T-helper 17 cell (primary cell): Measurements from ENCODE around the gene CCN5. TPM values are rescaled to one million over a fixed set of nuclear protein-coding genes. Genes with fewer than 3 reads are reported as not detected.
"Not testable (repeated sequence)": the region's sequence is repeated elsewhere in the genome, so short reads cannot be mapped to it uniquely, and the experiment has no call there.

Experiments
- ATAC-seq: fragments of 150-1000 bp; cut with Tn5 transposase; 2 replicates; pipeline ENCODE4 v1.10.0; 2021; ENCODE audit warnings: mild to moderate bottlenecking, moderate library complexity
- DNase-seq, 3 donors: peaks; one replicate each; pipeline versions ENCODE4 v3.0.0 to v3.0.0-alpha.2; 2020 to 2021
- H3K9me3 ChIP-seq: one replicate; pipeline ENCODE4 v1.7.0; 2013; ENCODE audit warnings: low read length, mild to moderate bottlenecking; ENCODE audit not compliant: control insufficient read depth, poor library complexity, severe bottlenecking
- H3K27ac Mint-ChIP-seq: one replicate; pipeline ENCODE4 v1.8.0; 2022; ENCODE audit warnings: mild to moderate bottlenecking, moderate library complexity, mixed read lengths
- H3K27me3 Mint-ChIP-seq: one replicate; pipeline ENCODE4 v1.8.0; 2022; ENCODE audit warnings: mixed read lengths
- H3K36me3 Mint-ChIP-seq: one replicate; pipeline ENCODE4 v1.8.0; 2022; ENCODE audit warnings: low read depth, mixed read lengths
- H3K4me1 Mint-ChIP-seq: one replicate; pipeline ENCODE4 v1.8.0; 2022; ENCODE audit warnings: mild to moderate bottlenecking, mixed read lengths
- H3K4me3 Mint-ChIP-seq: one replicate; pipeline ENCODE4 v1.8.0; 2022; ENCODE audit warnings: mild to moderate bottlenecking, moderate library complexity, mixed read lengths
- total RNA-seq, 4 donors: library from RNA in 2 of 4; stranded (reverse) in 2 of 4; gene quantifications; one replicate each; pipeline ENCODE4 v1.2.3 and lab custom pipeline; 2022 to 2026

CCN5 gene
- total RNA-seq, 2 donors from 2014 or later = not detected

DNA sequence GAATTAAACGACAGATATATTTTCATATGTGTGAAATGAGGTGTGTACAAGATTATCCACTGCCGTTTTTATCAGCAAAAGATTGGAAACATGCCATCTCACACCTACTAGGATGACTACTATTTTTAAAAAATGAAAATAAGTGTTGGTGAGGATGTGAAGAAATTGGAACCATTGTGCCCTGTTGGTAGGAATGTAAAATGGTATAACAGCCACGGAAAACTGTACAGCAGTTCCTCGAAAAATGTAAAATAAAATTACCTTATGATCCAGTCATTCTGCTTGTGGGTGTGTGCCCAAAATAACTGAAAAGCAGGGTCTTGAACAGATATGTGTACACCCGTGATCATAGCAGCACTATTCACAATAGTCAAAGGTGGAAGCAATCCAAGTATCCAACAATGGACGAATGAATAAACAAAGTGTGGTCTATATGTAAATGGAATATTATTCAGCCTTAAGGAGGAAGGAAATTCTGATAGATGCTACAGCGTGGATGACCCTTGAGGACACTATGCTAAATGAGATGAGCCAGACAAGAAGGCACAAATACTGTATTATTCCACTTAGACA, 27.0 kb upstream of the CCN5 start:
- H3K4me1 Mint-ChIP-seq = peaks cover 9% of the 10 kb centered on the region
- H3K27ac Mint-ChIP-seq = no peak overlapping the region
- ATAC-seq (no peak), DNase-seq (no peak)
- H3K27me3 Mint-ChIP-seq = peaks cover 11% of the 10 kb centered on the region
- no peak overlapping the region for H3K4me3 Mint-ChIP-seq
- H3K36me3 Mint-ChIP-seq = no peaks in the 10 kb centered on the region
- H3K9me3 ChIP-seq = no peaks in the 10 kb centered on the region

DNA sequence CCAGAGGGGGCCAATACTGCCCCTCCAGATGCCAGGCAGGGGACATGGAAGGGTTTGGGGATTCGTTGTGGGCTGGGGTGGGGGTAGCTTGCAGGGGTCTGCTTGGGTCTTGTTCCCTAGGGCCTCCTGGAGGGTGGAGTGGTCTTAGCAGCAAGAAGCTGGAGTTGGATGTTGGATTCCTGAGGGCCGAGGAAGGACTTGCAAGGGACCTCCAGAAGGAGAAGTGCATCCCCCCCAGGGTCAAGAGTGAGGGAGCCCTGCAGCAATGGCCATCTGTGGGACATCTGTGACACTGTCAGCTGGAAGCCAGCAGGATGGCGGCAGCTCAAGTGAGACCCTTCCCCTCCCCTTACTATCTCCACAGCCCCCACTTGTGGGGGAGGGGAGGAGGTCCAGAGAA, 25.4 kb upstream of the CCN5 start:
- Mint-ChIP-seq H3K36me3 (no peaks in the 10 kb centered on the region), H3K4me3 (no peak overlapping the region), H3K27me3 (peaks cover 11% of the 10 kb centered on the region), H3K4me1 (peaks cover 6% of the 10 kb centered on the region), H3K27ac (no peak overlapping the region)
- no peaks in the 10 kb centered on the region for H3K9me3 ChIP-seq
- ATAC-seq (no peak), DNase-seq (no peak)

DNA sequence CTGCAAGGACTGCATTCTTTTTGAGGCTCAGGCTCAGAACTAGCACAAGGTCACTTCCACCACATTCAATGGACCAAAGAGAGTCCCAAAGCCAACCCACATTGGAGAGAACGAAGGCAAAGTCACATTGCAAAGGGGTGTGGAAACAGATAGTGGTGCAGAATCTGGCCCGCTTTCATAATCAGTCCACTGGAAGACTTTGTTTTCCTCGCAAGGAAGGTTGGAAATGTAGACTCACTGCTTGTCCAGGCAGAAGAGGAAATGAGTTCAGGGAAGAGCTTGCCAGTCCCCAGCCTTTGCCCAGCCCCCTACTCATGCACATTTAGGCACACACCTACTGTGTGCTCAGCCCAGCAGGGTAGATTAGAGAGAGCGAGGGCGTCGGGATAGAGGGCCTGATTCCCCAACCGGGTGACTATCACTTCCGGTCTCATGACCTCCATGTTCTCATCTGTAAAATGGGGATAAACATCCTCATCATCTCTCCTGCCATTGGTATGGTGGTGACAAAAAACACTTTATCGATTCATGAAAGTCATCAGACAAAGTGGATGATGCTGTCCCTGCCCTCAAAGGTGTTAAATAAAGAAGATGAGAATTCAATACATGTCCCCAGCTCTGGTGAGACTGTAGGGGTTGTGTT, 24.3 kb upstream of the CCN5 start:
- Mint-ChIP-seq H3K4me3 (no peak overlapping the region), H3K36me3 (no peaks in the 10 kb centered on the region)

DNA sequence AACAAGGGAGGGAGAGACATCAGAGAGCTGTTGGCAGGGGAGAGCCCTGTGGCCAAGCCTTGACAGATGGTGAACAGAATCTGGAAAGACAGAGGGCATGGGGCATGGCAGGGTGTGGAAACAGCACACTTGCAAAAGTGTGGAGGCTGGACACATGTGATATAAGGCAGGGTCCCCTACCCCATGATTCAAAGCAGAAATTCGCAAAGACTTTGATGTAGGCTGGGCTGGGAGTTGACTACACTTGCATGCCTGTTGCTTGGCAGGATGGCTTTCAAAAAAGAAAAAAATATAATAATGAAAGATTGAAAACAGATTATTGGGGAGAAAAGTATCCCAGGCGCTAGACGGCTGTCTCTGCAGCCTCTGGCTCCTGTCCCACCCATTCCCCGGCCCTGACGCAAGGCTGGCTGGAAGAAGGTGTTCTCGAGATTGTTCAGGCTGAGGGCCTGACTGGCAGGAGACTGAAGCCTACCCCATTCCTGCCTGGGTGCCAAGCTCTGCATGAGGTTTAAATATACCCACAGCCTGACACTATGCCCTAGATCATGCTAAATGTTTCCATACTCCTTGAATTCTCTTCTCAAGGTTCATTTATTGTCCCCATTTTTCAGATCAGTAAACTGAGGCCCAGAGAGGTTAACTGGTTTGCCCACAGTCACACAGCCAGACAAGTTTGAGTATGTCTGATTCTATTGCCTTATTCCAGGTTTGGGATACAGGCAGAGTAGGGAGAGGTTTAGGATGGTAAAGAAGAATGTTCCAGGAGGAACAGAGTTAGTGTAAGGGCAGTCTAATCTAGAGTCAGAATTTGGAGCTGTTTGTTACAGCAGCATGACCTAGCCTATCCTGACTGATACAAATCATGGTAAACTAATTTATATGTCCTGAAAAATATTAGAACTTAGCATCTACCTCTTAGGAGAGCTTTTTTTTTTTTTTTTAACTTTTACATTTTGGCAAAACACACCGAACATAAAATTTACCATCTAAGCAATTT, 23.4 kb upstream of the CCN5 start:
- ATAC-seq = no peak
- DNase-seq = no peak
- no peaks in the 10 kb centered on the region for H3K9me3 ChIP-seq
- Mint-ChIP-seq H3K27me3 (peaks cover 11% of the 10 kb centered on the region), H3K4me1 (no peaks in the 10 kb centered on the region), H3K27ac (no peak overlapping the region), H3K4me3 (no peak overlapping the region), H3K36me3 (no peaks in the 10 kb centered on the region)

More for the DNA sequence above, 24.3 kb upstream of the CCN5 start:
- DNase-seq (no peak), ATAC-seq (no peak)
- Mint-ChIP-seq H3K27me3 (peaks cover 11% of the 10 kb centered on the region), H3K27ac (no peak overlapping the region), H3K4me1 (no peaks in the 10 kb centered on the region)
- no peaks in the 10 kb centered on the region for H3K9me3 ChIP-seq

DNA sequence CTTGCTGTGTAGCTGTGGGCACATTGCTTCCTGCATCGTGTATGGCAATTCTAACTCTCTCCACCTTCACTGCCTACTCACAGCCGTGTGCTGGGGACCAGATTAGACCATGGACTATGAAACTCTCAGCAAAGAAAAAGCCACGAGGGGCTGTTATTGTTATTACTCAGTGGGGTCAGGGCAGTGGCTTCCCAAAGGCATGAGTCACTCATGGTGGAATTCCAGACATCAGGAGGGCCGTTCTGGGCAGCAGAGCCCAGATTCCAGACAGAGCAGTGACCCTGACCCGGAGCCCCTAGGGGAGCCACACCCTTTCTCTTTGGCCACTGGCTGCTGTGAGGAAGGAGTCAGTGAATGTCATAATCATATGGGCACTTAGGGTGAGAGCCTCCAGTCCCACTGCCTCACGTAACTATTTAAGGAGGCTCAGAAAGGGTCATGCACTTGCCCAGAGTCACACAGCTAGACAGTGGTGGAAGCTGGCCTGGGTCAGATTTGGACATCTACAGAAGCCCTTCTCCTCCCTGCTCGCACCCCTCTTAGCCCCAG, 22.2 kb upstream of the CCN5 start:
- Mint-ChIP-seq H3K36me3 (no peaks in the 10 kb centered on the region), H3K4me1 (no peaks in the 10 kb centered on the region), H3K27ac (no peak overlapping the region), H3K4me3 (no peak overlapping the region), H3K27me3 (peaks cover 4% of the 10 kb centered on the region)
- DNase-seq = no peak
- no peak for ATAC-seq
- no peaks in the 10 kb centered on the region for H3K9me3 ChIP-seq

DNA sequence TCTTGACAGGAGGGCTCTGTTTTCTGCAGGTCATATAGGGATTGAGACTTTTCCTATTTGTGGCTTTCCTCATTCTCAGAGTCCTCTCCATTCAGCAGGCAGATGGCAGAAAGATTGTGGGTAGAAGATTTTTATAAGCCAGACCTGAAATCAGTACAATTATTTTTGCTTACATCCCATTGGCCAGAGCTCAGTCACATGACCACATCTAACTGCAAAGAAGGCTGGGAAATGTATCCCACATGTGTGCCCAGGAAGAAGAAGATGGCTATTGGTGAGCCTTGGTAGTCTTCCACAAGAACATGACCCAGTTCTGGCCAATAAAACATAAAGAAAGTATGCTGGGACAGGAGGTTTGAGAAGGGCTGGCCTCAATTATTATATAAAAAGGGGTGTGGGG, 21.5 kb upstream of the CCN5 start:
- DNase-seq (no peak), ATAC-seq (no peak)
- no peaks in the 10 kb centered on the region for H3K9me3 ChIP-seq
- no peaks in the 10 kb centered on the region for H3K36me3 Mint-ChIP-seq
- H3K27ac Mint-ChIP-seq = no peak overlapping the region
- peaks cover 4% of the 10 kb centered on the region for H3K27me3 Mint-ChIP-seq
- no peak overlapping the region for H3K4me3 Mint-ChIP-seq
- H3K4me1 Mint-ChIP-seq = no peaks in the 10 kb centered on the region

DNA sequence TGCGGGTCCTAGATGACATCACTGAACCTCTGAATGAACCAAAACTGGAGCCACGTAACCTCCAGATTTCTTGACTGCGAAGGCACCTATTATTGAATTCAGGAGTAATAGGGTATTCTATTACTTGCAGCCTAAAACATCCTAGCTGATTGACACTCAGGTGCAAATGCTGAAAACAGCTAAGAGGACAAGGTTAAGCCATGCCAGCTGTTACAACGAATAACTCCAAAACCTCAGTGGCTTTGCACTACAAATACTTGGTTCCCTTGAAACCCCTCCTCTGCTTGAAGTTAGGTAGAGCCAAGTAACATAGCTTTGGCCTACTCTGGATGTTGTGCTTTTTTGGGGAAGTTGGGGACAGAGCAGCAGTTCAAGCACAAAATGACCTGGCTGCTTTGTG, 21.0 kb upstream of the CCN5 start:
- no peak for DNase-seq
- ATAC-seq = no peak
- Mint-ChIP-seq H3K4me1 (no peaks in the 10 kb centered on the region), H3K36me3 (no peaks in the 10 kb centered on the region), H3K27me3 (peaks cover 4% of the 10 kb centered on the region), H3K4me3 (no peak overlapping the region), H3K27ac (no peak overlapping the region)
- no peaks in the 10 kb centered on the region for H3K9me3 ChIP-seq

DNA sequence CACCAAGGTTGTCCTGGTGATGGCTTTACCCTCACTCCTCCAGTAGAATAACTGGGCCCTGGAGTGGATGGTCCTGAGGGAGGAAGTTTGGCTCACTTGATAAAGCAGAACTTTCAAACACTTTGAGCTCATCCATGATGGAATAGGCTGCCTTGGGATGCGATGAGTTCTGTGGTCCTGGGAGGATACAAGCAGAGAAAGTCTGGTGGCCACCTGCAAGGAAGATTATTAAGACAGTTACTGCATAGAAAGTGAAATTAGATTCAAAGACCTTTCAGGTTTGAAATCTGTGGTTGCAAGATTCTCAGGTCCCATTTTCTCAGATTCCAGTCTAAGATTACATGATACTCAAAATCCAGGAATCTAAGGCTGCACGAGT, 19.9 kb upstream of the CCN5 start:
- ATAC-seq = no peak
- Mint-ChIP-seq H3K4me3 (no peak overlapping the region), H3K36me3 (no peaks in the 10 kb centered on the region), H3K27ac (no peak overlapping the region), H3K4me1 (no peaks in the 10 kb centered on the region), H3K27me3 (peaks cover 4% of the 10 kb centered on the region)
- no peaks in the 10 kb centered on the region for H3K9me3 ChIP-seq
- no peak for DNase-seq

DNA sequence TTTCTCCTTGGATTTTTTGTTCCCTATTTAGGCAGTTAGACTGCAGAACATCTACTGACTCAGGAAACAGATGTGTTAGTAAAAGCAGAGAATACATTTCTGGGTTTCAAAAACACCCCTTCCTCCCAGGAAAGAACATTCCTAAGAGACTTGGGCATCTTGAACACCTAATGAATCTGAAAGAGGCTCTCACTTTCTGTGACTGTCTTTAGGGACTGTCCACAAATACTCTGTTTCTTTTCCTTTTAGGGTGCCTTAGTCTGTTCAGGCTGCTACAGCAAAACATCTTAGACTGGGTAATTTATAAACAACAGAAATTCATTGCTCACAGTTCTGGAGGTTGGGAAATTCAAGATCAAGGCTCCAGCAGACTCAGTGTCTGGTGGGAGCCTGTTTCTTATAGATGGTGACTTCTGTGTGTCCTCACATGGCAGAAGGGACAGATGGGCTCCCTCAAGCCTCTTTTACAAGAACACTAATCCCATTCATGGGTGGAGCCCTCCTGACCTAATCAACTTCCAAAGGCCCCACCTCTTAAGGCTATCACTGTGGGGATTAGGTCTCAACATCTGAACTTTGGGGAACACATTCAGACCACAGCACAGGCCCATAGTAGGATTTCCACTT, 19.4 kb upstream of the CCN5 start:
- Mint-ChIP-seq H3K27ac (no peak overlapping the region), H3K36me3 (no peaks in the 10 kb centered on the region), H3K4me3 (no peak overlapping the region), H3K4me1 (no peaks in the 10 kb centered on the region), H3K27me3 (peaks cover 4% of the 10 kb centered on the region)
- H3K9me3 ChIP-seq = no peaks in the 10 kb centered on the region
- no peak for ATAC-seq
- DNase-seq = no peak

DNA sequence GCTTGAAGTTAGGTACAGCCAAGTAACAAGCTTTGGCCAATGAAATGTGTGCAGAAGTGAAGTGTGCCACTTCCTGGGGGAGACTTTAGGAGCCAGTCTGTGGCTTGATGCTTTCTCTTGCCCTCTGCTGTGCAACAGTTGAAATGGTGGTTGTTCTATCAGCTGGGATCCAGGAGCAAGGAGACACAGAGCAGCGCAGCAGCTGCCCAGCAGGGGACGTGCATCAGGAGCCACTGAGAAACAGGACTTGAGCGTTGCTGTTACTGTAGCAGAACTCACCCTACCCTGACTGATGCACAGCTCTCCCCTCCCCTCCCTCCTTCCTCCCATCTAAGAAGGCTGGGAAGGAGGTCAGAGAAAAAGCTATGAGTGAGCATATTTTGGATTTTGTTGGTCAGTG, 18.9 kb upstream of the CCN5 start:
- H3K9me3 ChIP-seq = no peaks in the 10 kb centered on the region
- no peaks in the 10 kb centered on the region for H3K4me1 Mint-ChIP-seq
- peaks cover 2% of the 10 kb centered on the region for H3K27me3 Mint-ChIP-seq
- H3K36me3 Mint-ChIP-seq = no peaks in the 10 kb centered on the region
- H3K4me3 Mint-ChIP-seq = no peak overlapping the region
- DNase-seq = no peak
- no peak for ATAC-seq
- H3K27ac Mint-ChIP-seq = no peak overlapping the region

DNA sequence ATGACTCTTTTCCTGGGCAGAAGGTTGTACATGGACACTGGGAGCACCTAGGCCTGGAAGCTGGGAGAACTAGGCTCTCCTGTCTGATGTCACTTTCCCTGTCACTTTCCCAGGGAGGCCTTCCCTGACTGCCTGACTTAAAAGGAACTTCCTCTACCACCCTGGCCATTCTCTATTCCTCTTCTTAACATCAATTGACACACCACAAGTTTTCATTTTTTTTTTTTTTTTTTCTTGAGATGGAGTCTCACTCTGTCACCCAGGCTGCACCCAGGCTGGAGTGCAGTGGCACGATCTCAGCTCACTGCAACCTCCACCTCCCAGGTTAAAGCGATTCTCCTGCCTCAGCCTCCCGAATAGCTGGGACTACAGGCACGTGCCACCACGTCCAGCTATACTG, 18.1 kb upstream of the CCN5 start:
- DNase-seq, H3K36me3 Mint-ChIP-seq, ATAC-seq, H3K27ac Mint-ChIP-seq, H3K9me3 ChIP-seq, H3K27me3 Mint-ChIP-seq, H3K4me3 Mint-ChIP-seq, H3K4me1 Mint-ChIP-seq: not testable (repeated sequence)

DNA sequence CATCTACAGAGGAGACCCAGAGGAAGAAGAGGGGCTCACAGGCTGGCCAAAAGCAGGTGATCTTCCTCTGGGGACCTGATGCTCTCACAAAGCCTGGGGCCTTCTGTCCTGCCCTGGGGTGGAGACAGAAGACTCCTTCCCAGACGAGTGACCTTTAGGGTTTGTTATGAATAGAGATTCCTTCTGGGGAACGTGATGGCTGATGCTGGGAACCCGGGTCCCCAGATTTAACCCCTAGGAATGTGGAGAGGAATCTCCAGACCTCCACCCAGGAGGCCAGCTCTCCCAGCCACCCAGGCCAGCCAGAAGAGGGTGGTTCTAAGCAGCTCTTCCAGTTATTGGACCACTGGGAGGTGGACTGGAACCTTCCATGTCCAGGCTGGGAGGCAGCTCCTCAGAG, 16.8 kb upstream of the CCN5 start:
- Mint-ChIP-seq H3K4me3 (no peak overlapping the region), H3K27me3 (peaks cover 13% of the 10 kb centered on the region), H3K4me1 (no peaks in the 10 kb centered on the region), H3K27ac (no peak overlapping the region), H3K36me3 (no peaks in the 10 kb centered on the region)
- no peak for ATAC-seq
- no peaks in the 10 kb centered on the region for H3K9me3 ChIP-seq
- no peak for DNase-seq

DNA sequence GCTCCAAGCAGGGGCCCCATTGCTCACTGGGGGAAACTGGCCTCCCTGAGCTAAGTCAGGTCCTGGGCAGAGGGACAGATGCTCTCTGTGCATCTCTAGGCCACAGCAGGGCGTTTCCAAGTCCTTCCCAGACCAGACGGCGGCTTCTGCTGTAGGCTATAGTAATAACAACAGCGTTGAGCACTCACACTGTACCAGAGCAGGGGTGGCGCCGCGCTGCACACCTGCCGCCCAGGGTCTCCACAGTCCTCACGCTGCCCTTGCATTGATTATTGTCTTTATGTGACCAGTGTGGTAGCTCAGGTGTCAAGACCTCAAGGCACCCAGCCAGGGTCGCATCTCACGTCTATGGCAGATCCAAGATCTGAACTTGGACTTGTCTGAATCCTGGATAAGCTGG, 14.9 kb upstream of the CCN5 start:
- ATAC-seq (no peak), DNase-seq (no peak)
- H3K4me1 Mint-ChIP-seq = no peaks in the 10 kb centered on the region
- no peak overlapping the region for H3K27ac Mint-ChIP-seq
- no peak overlapping the region for H3K4me3 Mint-ChIP-seq
- H3K27me3 Mint-ChIP-seq = peaks cover 18% of the 10 kb centered on the region
- no peaks in the 10 kb centered on the region for H3K9me3 ChIP-seq
- peaks cover 3% of the 10 kb centered on the region for H3K36me3 Mint-ChIP-seq
